Mesendoderm (in vitro differentiated cells): ENCODE measurements around the gene KHSRP.

Source experiments
- DNase-seq: peaks from one replicate; pipeline ENCODE4 v3.0.0; 2013
- H2AK5ac ChIP-seq: 2 replicates; pipeline ENCODE4 v1.6.1; 2013; ENCODE audit warnings: low read length, inconsistent platforms
- H2BK120ac ChIP-seq: 2 replicates; pipeline ENCODE4 v1.6.1; 2013; ENCODE audit warnings: low read depth, mild to moderate bottlenecking, low read length, moderate library complexity, mixed read lengths
- H2BK15ac ChIP-seq: replicated peaks from 2 replicates; pipeline ENCODE4 v1.6.1; 2013; ENCODE audit warnings: low read depth, mild to moderate bottlenecking, moderate library complexity
- H2BK5ac ChIP-seq: 2 replicates; pipeline ENCODE4 v1.6.1; 2013; ENCODE audit warnings: low read length, inconsistent platforms
- H3K18ac ChIP-seq: 2 replicates; pipeline ENCODE4 v1.6.1; 2013; ENCODE audit warnings: mild to moderate bottlenecking, low read length, mixed read lengths
- H3K23ac ChIP-seq: one replicate; pipeline ENCODE4 v1.6.1; 2013; ENCODE audit warnings: low read length
- H3K27ac ChIP-seq: 2 replicates; pipeline ENCODE4 v1.5.1; 2013; ENCODE audit warnings: low read depth, mild to moderate bottlenecking, inconsistent platforms, low read length, moderate library complexity
- H3K27me3 ChIP-seq: 2 replicates; pipeline ENCODE4 v1.6.1; 2013; ENCODE audit warnings: low read length, control low read depth, mild to moderate bottlenecking, inconsistent platforms; ENCODE audit not compliant: insufficient read depth, poor library complexity
- H3K36me3 ChIP-seq: 2 replicates; pipeline ENCODE4 v1.6.1; 2013; ENCODE audit warnings: low read length, inconsistent platforms; ENCODE audit not compliant: control insufficient read depth, insufficient read depth
- H3K4ac ChIP-seq: one replicate; pipeline ENCODE4 v1.6.1; 2013; ENCODE audit warnings: low read depth, mild to moderate bottlenecking, low read length, moderate library complexity
- H3K4me1 ChIP-seq: 2 replicates; pipeline ENCODE4 v1.6.1; 2013; ENCODE audit warnings: low read depth, low read length, inconsistent platforms; ENCODE audit not compliant: control insufficient read depth
- H3K4me2 ChIP-seq: 2 replicates; pipeline ENCODE4 v1.6.1; 2013; ENCODE audit warnings: low read length
- H3K4me3 ChIP-seq: 2 replicates; pipeline ENCODE4 v1.5.1; 2013; ENCODE audit warnings: mild to moderate bottlenecking, low read length
- H3K56ac ChIP-seq: one replicate; pipeline ENCODE4 v1.6.1; 2013; ENCODE audit warnings: low read length
- H3K79me1 ChIP-seq: 2 replicates; pipeline ENCODE4 v1.6.1; 2013; ENCODE audit warnings: low read length, inconsistent platforms
- H3K79me2 ChIP-seq: 2 replicates; pipeline ENCODE4 v1.6.1; 2013; ENCODE audit warnings: mild to moderate bottlenecking, low read length; ENCODE audit not compliant: control insufficient read depth, insufficient read depth
- H3K9ac ChIP-seq: 2 replicates; pipeline ENCODE4 v1.6.1; 2013; ENCODE audit warnings: low read length, inconsistent platforms
- H4K5ac ChIP-seq: one replicate; pipeline ENCODE4 v1.6.1; 2013; ENCODE audit warnings: low read length
- H4K8ac ChIP-seq: one replicate; pipeline ENCODE4 v1.6.1; 2013; ENCODE audit warnings: low read depth, mild to moderate bottlenecking, control low read depth, low read length, moderate library complexity
- WGBS: extraction: QIAGEN DNeasy Blood & Tissue Kit; methylation state at CpG from one replicate; pipeline ENCODE4 v1.1.7; 2013; ENCODE audit warnings: low lambda C conversion rate, missing lambda C conversion rate; ENCODE audit not compliant: insufficient coverage; ENCODE audit errors: extremely low coverage; 5-methylcytosine and 5-hydroxymethylcytosine counted together

The KHSRP gene

DNA sequence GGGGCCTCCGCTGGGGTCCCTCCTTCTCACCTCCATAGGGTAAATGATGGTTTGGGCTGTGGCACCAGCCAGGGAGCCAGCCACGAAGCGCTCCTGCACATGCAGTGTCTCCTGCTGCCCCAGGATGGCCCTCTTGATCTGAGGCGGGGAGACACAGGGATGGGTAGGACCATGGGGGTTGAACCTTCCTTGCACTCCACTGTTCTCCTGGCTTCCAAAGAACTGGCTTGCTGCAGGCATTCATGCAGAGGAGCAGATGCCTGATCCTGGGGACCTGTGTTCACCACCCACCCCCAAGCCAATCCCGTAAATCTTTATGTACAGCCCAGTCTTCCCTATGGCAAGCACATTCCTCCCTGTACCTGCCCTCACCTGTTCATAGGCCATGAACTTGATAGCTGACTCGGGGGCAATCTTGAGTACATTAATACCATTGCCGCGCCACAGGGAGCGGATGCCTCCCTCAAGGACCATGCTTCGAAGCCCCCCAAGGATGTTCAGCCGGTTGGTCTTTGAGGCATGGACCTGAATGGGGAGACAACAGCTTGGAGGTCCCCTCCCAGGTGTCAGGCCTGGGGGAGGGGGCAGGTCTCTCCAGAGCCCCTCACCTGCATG is 29.4 kb upstream of the KHSRP start:
- Histone ChIP-seq H3K4me1 (no peaks in the 10 kb centered on the region), H3K79me2 (no peaks in the 10 kb centered on the region)

DNA sequence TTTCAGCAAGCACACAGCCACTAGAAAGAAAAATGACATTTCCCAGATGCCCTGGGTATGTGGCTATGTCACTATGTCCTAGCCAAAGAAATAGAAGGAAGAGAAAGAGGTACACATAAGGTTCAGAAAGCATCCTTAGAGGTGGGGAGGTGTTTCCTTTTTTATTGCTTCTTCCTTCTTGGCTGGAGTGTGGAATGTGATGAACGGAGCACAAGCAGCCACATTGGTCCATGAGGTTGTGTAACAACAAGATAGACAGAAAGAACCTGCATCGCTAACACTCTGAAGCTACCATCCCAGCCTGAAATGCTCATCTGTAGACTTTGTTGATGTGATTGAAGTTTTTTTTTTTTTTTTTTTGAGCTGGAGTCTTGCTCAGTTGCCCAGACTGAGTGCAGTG is 28.3 kb upstream of the KHSRP start:
- DNase-seq: no peak

More for the DNA sequence above, 29.4 kb upstream of the KHSRP start:
- Histone ChIP-seq H2BK15ac (no peak overlapping the region), H2AK5ac (no peak overlapping the region), H3K9ac (no peak overlapping the region), H3K36me3 (no peaks in the 10 kb centered on the region), H3K27me3 (no peaks in the 10 kb centered on the region), H4K5ac (no peak overlapping the region), H3K23ac (no peak overlapping the region), H3K4me3 (no peak overlapping the region), H2BK5ac (no peak overlapping the region), H3K18ac (no peak overlapping the region), H3K27ac (no peak overlapping the region), H3K56ac (no peak overlapping the region), H2BK120ac (no peak overlapping the region), H3K4me2 (no peak overlapping the region), H4K8ac (no peak overlapping the region), H3K4ac (no peak overlapping the region), H3K79me1 (no peaks in the 10 kb centered on the region)
- DNase-seq: no peak
- no CpG with 5 or more reads among the region's 11 CpGs for WGBS

DNA sequence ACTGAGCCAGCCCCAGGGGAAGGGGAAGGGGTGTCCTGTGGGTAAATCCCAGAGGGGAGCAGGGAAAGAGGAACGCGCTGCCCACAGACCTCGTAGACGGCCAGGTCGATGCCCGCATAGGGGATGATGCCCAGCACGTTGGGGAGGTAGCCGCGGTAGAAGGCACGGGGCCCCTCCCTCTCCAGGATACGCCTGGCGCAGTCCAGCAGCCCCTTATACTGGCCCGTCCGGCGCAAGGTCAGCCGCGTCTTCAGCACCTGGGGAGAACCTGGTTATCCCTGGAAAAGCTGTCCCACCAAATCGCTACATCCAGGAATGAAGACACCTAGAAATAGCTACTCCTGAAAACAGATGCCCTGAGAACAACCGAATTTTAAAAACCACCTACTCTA is 27.6 kb upstream of the KHSRP start:
- H3K79me2 ChIP-seq: no peaks in the 10 kb centered on the region

More for the DNA sequence above, 28.3 kb upstream of the KHSRP start:
- H3K27ac ChIP-seq: no peak overlapping the region
- no peak overlapping the region for H3K4me2 ChIP-seq
- no peaks in the 10 kb centered on the region for H3K79me1 ChIP-seq
- no peak overlapping the region for H3K18ac ChIP-seq
- H4K8ac ChIP-seq: no peak overlapping the region
- H3K23ac ChIP-seq: no peak overlapping the region
- H3K4me3 ChIP-seq: no peak overlapping the region
- H3K56ac ChIP-seq: no peak overlapping the region
- no CpG with 5 or more reads among the region's 2 CpGs for WGBS
- no peak overlapping the region for H2BK120ac ChIP-seq
- no peak overlapping the region for H2BK5ac ChIP-seq
- H3K4me1 ChIP-seq: no peaks in the 10 kb centered on the region
- no peak overlapping the region for H2BK15ac ChIP-seq
- no peaks in the 10 kb centered on the region for H3K36me3 ChIP-seq
- H3K27me3 ChIP-seq: no peaks in the 10 kb centered on the region
- no peak overlapping the region for H4K5ac ChIP-seq
- no peak overlapping the region for H2AK5ac ChIP-seq
- no peaks in the 10 kb centered on the region for H3K79me2 ChIP-seq
- no peak overlapping the region for H3K4ac ChIP-seq
- H3K9ac ChIP-seq: no peak overlapping the region

DNA sequence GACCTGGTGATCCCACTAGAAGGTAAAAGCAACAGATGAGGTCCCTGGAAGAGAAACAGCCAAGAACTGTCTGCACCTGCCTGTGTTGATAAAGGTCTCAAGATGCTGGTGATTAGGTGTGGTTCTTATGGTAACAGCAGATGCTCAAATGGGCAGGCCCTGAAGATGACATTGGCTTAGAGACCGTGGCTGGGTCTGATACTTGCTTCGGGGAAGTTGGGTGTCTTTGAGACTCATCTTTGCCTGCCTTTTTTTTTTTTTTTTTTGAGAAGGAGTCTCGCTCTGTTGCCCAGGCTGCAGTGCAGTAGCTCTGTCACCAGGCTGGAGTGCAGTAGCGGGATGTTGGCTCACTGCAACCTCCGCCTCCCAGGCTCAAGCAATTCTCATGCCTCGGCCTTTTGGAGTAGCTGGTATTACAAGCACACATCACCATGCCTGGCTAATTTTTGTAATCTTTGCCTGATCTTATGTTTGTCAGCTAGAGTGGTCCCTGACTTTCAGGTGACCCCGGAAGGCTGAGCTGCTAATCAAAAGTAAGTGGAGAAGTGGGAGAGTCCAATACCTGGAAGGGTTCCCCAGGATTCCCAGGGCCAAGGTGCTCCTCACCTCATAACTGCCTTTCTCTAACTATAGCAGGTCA is 27.1 kb upstream of the KHSRP start:
- H3K36me3 ChIP-seq: no peaks in the 10 kb centered on the region

More for the DNA sequence above, 27.6 kb upstream of the KHSRP start:
- Histone ChIP-seq H3K36me3 (no peaks in the 10 kb centered on the region), H2AK5ac (no peak overlapping the region), H2BK5ac (no peak overlapping the region), H3K4me1 (no peaks in the 10 kb centered on the region), H3K9ac (no peak overlapping the region), H3K23ac (no peak overlapping the region), H4K8ac (no peak overlapping the region), H3K18ac (no peak overlapping the region), H3K56ac (no peak overlapping the region), H3K79me1 (no peaks in the 10 kb centered on the region), H3K27ac (no peak overlapping the region), H3K4me3 (no peak overlapping the region), H4K5ac (no peak overlapping the region), H3K4me2 (no peak overlapping the region), H3K4ac (no peak overlapping the region), H3K27me3 (no peaks in the 10 kb centered on the region), H2BK120ac (no peak overlapping the region), H2BK15ac (no peak overlapping the region)
- DNase-seq: no peak
- no CpG with 5 or more reads among the region's 19 CpGs for WGBS

DNA sequence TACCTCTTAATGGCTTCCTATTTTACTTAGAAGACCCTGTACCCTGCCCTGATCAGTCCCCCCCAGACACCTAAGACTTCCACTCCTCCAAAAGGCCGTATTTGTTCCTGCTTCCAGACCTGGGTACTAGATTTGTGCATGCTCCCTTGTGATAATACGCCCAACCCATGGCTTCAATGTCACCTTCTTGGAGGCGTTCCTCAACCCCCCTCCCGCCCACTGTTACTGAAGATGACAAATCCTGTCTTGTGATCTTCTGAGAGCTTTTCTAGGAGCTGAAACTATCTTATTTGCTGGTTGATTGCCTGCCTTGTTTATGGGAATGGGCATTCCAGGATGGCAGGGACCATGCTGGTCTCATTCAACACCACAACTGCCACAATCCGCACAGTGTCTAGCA is 25.6 kb upstream of the KHSRP start:
- Histone ChIP-seq H2BK5ac (no peak overlapping the region), H3K27ac (no peak overlapping the region), H3K4me2 (no peak overlapping the region), H3K18ac (no peak overlapping the region), H3K4ac (no peak overlapping the region), H3K79me1 (no peaks in the 10 kb centered on the region), H3K27me3 (no peaks in the 10 kb centered on the region), H2BK15ac (no peak overlapping the region), H4K5ac (no peak overlapping the region), H3K36me3 (no peaks in the 10 kb centered on the region), H4K8ac (no peak overlapping the region), H3K79me2 (no peaks in the 10 kb centered on the region), H3K56ac (no peak overlapping the region), H3K4me1 (no peaks in the 10 kb centered on the region), H3K9ac (no peak overlapping the region), H3K23ac (no peak overlapping the region), H2AK5ac (no peak overlapping the region), H2BK120ac (no peak overlapping the region), H3K4me3 (no peak overlapping the region)
- DNase-seq: no peak
- no CpG with 5 or more reads among the region's 5 CpGs for WGBS

More for the DNA sequence above, 27.1 kb upstream of the KHSRP start:
- no peak overlapping the region for H2BK15ac ChIP-seq
- no CpG with 5 or more reads among the region's 7 CpGs for WGBS
- H3K4me1 ChIP-seq: no peaks in the 10 kb centered on the region
- no peak overlapping the region for H2BK120ac ChIP-seq
- H4K5ac ChIP-seq: no peak overlapping the region
- no peak overlapping the region for H3K4me2 ChIP-seq
- H2AK5ac ChIP-seq: no peak overlapping the region
- H2BK5ac ChIP-seq: no peak overlapping the region
- H3K56ac ChIP-seq: no peak overlapping the region
- no peaks in the 10 kb centered on the region for H3K79me1 ChIP-seq
- no peak overlapping the region for H3K18ac ChIP-seq
- no peak overlapping the region for H4K8ac ChIP-seq
- no peak overlapping the region for H3K4me3 ChIP-seq
- no peak overlapping the region for H3K27ac ChIP-seq
- no peak overlapping the region for H3K23ac ChIP-seq
- H3K4ac ChIP-seq: no peak overlapping the region
- no peaks in the 10 kb centered on the region for H3K79me2 ChIP-seq
- H3K27me3 ChIP-seq: no peaks in the 10 kb centered on the region
- DNase-seq: no peak
- no peak overlapping the region for H3K9ac ChIP-seq

DNA sequence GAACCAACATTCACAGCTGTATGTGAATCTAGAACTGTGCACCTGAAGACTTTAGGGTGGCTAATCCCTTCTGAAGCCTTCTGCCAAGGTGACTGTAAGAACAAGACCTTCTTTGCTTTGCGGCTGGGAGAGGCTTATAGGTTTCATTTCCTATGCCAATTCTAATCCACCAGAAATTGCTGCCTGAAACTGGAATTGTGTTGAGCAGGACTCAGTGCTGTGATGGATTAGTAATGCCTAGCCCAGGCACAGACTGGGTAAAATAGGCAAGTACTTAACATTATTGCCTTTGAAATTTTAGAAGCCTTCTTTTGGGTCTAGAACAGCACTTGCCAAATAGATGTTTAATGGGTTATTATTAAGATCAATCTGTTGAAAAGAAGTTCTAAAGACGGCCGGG is 23.4 kb upstream of the KHSRP start:
- Histone ChIP-seq H3K23ac (no peak overlapping the region), H2BK5ac (no peak overlapping the region), H4K5ac (no peak overlapping the region), H3K4me1 (no peaks in the 10 kb centered on the region), H3K79me1 (no peaks in the 10 kb centered on the region), H3K4me2 (no peak overlapping the region), H3K4me3 (no peak overlapping the region), H3K56ac (no peak overlapping the region), H3K4ac (no peak overlapping the region), H2BK15ac (no peak overlapping the region), H3K27me3 (no peaks in the 10 kb centered on the region), H3K18ac (no peak overlapping the region), H3K79me2 (no peaks in the 10 kb centered on the region), H2BK120ac (no peak overlapping the region), H2AK5ac (no peak overlapping the region), H3K9ac (no peak overlapping the region), H3K27ac (no peak overlapping the region), H4K8ac (no peak overlapping the region), H3K36me3 (no peaks in the 10 kb centered on the region)
- WGBS: no CpG with 5 or more reads among the region's 3 CpGs
- DNase-seq: no peak
